IMR-90 (cell line): Measurements from ENCODE around the gene LYPD6. TPM values are rescaled to one million over a fixed set of nuclear protein-coding genes. Genes with fewer than 3 reads are reported as not detected.
A peak's percentile ranks its signal among the peaks of the same experiment; 100 is the strongest.

Source experiments
- ATAC-seq: fragments of 200-7000 bp; cut with Tn5 transposase; 2 replicates; pipeline ENCODE4 v1.9.1; 2020; ENCODE audit warnings: low read depth, mild to moderate bottlenecking, moderate library complexity
- BruUV-seq: library from RNA; stranded (reverse); fragments of 400-500 nt; replicated peaks from 2 replicates; lab custom pipeline; 2021; lab: Mats Ljungman, UMichigan
- CTCF ChIA-PET: fragments of 300-600 bp; formaldehyde crosslinking; extraction: SDS; loops from one replicate; lab custom pipeline; 2021; ENCODE audit warnings: antibody characterized with exemption; lab: Yijun Ruan, JAX
- POLR2A ChIA-PET: fragments of 300-600 bp; sonication (Branson Sonifier 250); formaldehyde crosslinking; loops from one replicate; lab custom pipeline; 2022; ENCODE audit warnings: antibody characterized with exemption; ENCODE audit not compliant: unreplicated experiment; lab: Charles Lee
- DNase-seq: peaks from one replicate; pipeline ENCODE4 v3.0.0; 2013
- H2AFZ ChIP-seq: replicated peaks from 2 replicates; pipeline ENCODE3; 2013; ENCODE audit warnings: low read length, mild to moderate bottlenecking; ENCODE audit not compliant: poor library complexity
- H2AK5ac ChIP-seq: 2 replicates; pipeline ENCODE4 v1.6.1; 2013; ENCODE audit warnings: low read depth, low read length, inconsistent platforms
- H2AK9ac ChIP-seq: replicated peaks from 2 replicates; pipeline ENCODE3; 2013; ENCODE audit warnings: mild to moderate bottlenecking, low read depth, low read length, moderate library complexity; ENCODE audit not compliant: poor library complexity
- H2BK120ac ChIP-seq: 2 replicates; pipeline ENCODE4 v1.6.1; 2013; ENCODE audit warnings: low read depth, low read length, inconsistent platforms
- H2BK15ac ChIP-seq: 3 replicates; pipeline ENCODE4 v1.6.1; 2013; ENCODE audit warnings: low read depth, low read length, inconsistent platforms
- H2BK20ac ChIP-seq: 2 replicates; pipeline ENCODE4 v1.6.1; 2013; ENCODE audit warnings: low read depth, mild to moderate bottlenecking, inconsistent platforms, low read length, moderate library complexity
- H2BK5ac ChIP-seq: 2 replicates; pipeline ENCODE4 v1.6.1; 2013; ENCODE audit warnings: mild to moderate bottlenecking, low read depth, low read length, inconsistent platforms; ENCODE audit not compliant: poor library complexity, severe bottlenecking
- H3K14ac ChIP-seq: replicated peaks from 2 replicates; pipeline ENCODE4 v1.6.1; 2013; ENCODE audit warnings: low read depth, low read length, inconsistent platforms
- H3K18ac ChIP-seq: 2 replicates; pipeline ENCODE4 v1.6.1; 2013; ENCODE audit warnings: low read depth, low read length, control low read depth
- H3K23ac ChIP-seq: 2 replicates; pipeline ENCODE4 v1.6.1; 2013; ENCODE audit warnings: low read depth, low read length, inconsistent platforms
- H3K27ac ChIP-seq: 2 replicates; pipeline ENCODE4 v1.5.1; 2013; ENCODE audit warnings: mild to moderate bottlenecking, control low read depth, low read length; ENCODE audit not compliant: insufficient read depth
- H3K27me3 ChIP-seq: 2 replicates; pipeline ENCODE4 v1.6.1; 2013; ENCODE audit warnings: low read length; ENCODE audit not compliant: control insufficient read depth, insufficient read depth
- H3K36me3 ChIP-seq: 2 replicates; pipeline ENCODE4 v1.6.1; 2013; ENCODE audit warnings: low read length, mixed read lengths; ENCODE audit not compliant: control insufficient read depth, insufficient read depth
- H3K4ac ChIP-seq: 2 replicates; pipeline ENCODE4 v1.6.1; 2013; ENCODE audit warnings: low read depth, low read length, inconsistent platforms
- H3K4me1 ChIP-seq: 2 replicates; pipeline ENCODE4 v1.6.1; 2013; ENCODE audit warnings: low read length, mixed read lengths; ENCODE audit not compliant: control insufficient read depth, insufficient read depth
- H3K4me2 ChIP-seq: 2 replicates; pipeline ENCODE4 v1.6.1; 2013; ENCODE audit warnings: low read depth, mild to moderate bottlenecking, control low read depth, low read length, moderate library complexity
- H3K4me3 ChIP-seq: 2 replicates; pipeline ENCODE4 v1.5.1; 2013; ENCODE audit warnings: low read depth, mild to moderate bottlenecking, control low read depth, low read length, moderate library complexity; ENCODE audit not compliant: insufficient read depth
- H3K56ac ChIP-seq: 2 replicates; pipeline ENCODE4 v1.6.1; 2013; ENCODE audit warnings: low read length, inconsistent platforms; ENCODE audit not compliant: insufficient read depth; ENCODE audit errors: extremely low read depth
- H3K79me1 ChIP-seq, 2 experiments: 2 replicates each; pipeline ENCODE4 v1.6.1; 2013; ENCODE audit warnings: low read length in 2 of 2, inconsistent platforms in 1 of 2, low read depth in 1 of 2
- H3K9ac ChIP-seq: 2 replicates; pipeline ENCODE4 v1.6.1; 2013; ENCODE audit warnings: low read depth, low read length, control low read depth
- H3K9me1 ChIP-seq: 2 replicates; pipeline ENCODE4 v1.6.1; 2013; ENCODE audit warnings: low read length, inconsistent platforms; ENCODE audit not compliant: insufficient read depth
- H3K9me3 ChIP-seq: 2 replicates; pipeline ENCODE4 v1.6.1; 2013; ENCODE audit warnings: low read length; ENCODE audit not compliant: control insufficient read depth, insufficient read depth
- H4K20me1 ChIP-seq: 2 replicates; pipeline ENCODE4 v1.6.1; 2013; ENCODE audit warnings: low read length, inconsistent platforms; ENCODE audit not compliant: insufficient read depth
- H4K5ac ChIP-seq: 2 replicates; pipeline ENCODE4 v1.6.1; 2013; ENCODE audit warnings: mild to moderate bottlenecking, low read depth, low read length, control low read depth
- H4K8ac ChIP-seq, 2 experiments: 2 replicates each; pipeline ENCODE4 v1.6.1; 2013; ENCODE audit warnings: low read depth in 2 of 2, low read length in 2 of 2, control low read depth in 1 of 2, inconsistent platforms in 1 of 2
- H4K91ac ChIP-seq: 2 replicates; pipeline ENCODE4 v1.6.1; 2013; ENCODE audit warnings: low read depth, low read length, inconsistent platforms; ENCODE audit not compliant: insufficient read depth
- MXI1 ChIP-seq: IDR thresholded peaks from 2 replicates; pipeline ENCODE4 v1.6.1; 2012; ENCODE audit warnings: low read depth, mild to moderate bottlenecking, low read length, moderate library complexity, borderline replicate concordance
- dilution Hi-C: fragments of 300-500 bp; cut with HindIII; formaldehyde crosslinking; loops from one replicate; pipeline ENCODE4 v1.14.3; 2018; ENCODE audit warnings: low sequenced_read_pairs; ENCODE audit not compliant: unreplicated experiment
- in situ Hi-C: fragments of 300-500 bp; cut with MboI; formaldehyde crosslinking; loops from 3 replicates; pipeline ENCODE4 v1.14.3; 2019; ENCODE audit warnings: low sequenced_read_pairs, inconsistent platforms, mixed read lengths
- intact Hi-C: fragments of 100-400 bp; cut with micrococcal nuclease; formaldehyde crosslinking; loops from 2 replicates; pipeline ENCODE4 v1.10.0; 2022
- polyA plus RNA-seq, 3 experiments: library from polyadenylated mRNA; depleted of rRNA; stranded (reverse); fragments of >200 nt; gene quantifications; 2 replicates each; pipeline ENCODE4 v1.2.3, GENCODE V29; 2012; ENCODE audit warnings: low replicate concordance in 1 of 3
- total RNA-seq: library from RNA; depleted of rRNA; stranded (reverse); fragments of >200 nt; gene quantifications from 2 replicates; pipeline ENCODE4 v1.2.3, GENCODE V29; 2012

LYPD6 gene
- total and polyA plus RNA-seq, 2 of the 4 experiments (the other 2 are of a cell fraction): 0.87 to 0.90 TPM

DNA sequence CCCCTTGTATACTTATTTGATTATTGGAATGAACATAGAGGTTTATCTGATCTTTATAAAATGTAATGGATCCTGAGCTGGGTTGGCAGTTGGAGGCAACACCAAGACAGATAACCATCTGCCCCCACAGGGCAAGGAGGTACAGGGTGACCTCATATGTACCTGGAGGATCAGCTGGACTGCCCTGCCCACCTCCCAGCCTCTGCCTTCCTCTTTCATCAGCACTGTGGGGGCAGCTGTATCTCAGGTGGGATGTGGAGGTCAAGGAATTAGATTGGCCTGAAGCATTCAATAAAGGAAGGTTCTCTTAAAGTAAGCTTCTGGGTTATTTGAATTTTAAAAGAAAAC lies 92.6 kb downstream of the LYPD6 start:
- intact Hi-C loops (no loop called here), dilution Hi-C loops (no loop called here), in situ Hi-C loops (no loop called here)
- Histone ChIP-seq H3K9me1 (peaks cover 3% of the 10 kb centered on the region), H2AK5ac (peak overlapping the region; percentile 49; the same call in 1 of the 2 replicates), H3K23ac (no peak overlapping the region), H3K27me3 (no peaks in the 10 kb centered on the region), H3K9ac (no peak overlapping the region), H3K4ac (peak overlapping the region; percentile 87), H3K36me3 (no peaks in the 10 kb centered on the region), H2BK120ac (peak overlapping the region; percentile 80), H4K91ac (peak overlapping the region; percentile 81; the same call in 1 of the 2 replicates), H3K14ac (peak overlapping the region; percentile 65; the same call in 1 of the 2 replicates), H2BK20ac (peak overlapping the region; percentile 54), H4K5ac (no peak overlapping the region), H3K27ac (no peak overlapping the region), H2AFZ (no peak overlapping the region), H3K56ac (no peak overlapping the region), H4K20me1 (no peaks in the 10 kb centered on the region), H3K4me3 (no peak overlapping the region), H3K79me1 (no peaks in the 10 kb centered on the region), H3K18ac (no peak overlapping the region), H3K4me1 (peaks cover 2% of the 10 kb centered on the region; the same call in 1 of the 2 replicates), H2AK9ac (no peak overlapping the region), H3K9me3 (no peaks in the 10 kb centered on the region), H2BK15ac (no peak overlapping the region; the same call in 2 of the 3 replicates), H4K8ac (peak overlapping the region in 1 of 2 experiments; percentile 47; a peak in 1 of 4 replicates), H2BK5ac (peak overlapping the region; percentile 34), H3K4me2 (no peak overlapping the region)
- ATAC-seq (no peak), DNase-seq (no peak)
- POLR2A ChIA-PET: interaction anchor here (0.6 kb wide), 1 partner anchor 22 kb away, joined by 5 read pairs; no protein-coding TSS in a partner anchor
- CTCF ChIA-PET: no interaction called here
- TF ChIP-seq MXI1: no peak
- BruUV-seq: no TSS peak
